Measurements from ENCODE around the gene PLA2G4C. TPM values are rescaled to one million over a fixed set of nuclear protein-coding genes. Genes with fewer than 3 reads are reported as not detected.
"Not testable (repeated sequence)": the region's sequence is repeated elsewhere in the genome, so short reads cannot be mapped to it uniquely, and the experiment has no call there.

PLA2G4C gene
- total RNA-seq, 2 experiments from 2014 or later = 12.4 to 13.3 TPM

DNA sequence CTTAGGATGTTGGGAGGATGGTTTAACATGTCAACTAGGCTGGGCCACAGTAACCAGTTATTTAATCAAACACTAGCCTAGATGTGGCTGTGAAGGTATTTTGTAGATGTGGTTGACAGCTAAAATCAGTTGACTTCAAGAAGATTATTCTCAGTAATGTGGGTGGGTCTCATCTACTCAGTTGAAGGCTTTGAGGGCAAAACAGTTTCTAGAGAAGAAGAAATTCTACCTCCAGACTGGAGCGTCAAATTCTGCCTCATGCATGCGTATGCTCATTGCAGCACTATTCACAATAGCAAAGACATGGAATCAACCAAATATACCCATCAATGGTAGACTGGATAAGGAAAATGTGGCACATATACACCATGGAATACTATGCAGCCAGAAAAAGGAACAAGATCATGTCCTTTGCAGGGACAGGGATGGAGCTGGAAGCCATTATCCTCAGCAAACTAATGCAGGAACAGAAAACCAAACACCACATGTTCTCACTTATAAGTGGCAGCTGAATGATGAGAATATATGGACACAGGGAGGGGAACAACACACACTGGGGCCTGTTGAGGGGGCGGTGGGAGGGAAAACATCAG is 40.3 kb downstream of the PLA2G4C start:
- intact Hi-C loops (cut with micrococcal nuclease); CTCF ChIA-PET; H3K4me1 Mint-ChIP-seq (ENCODE audit: low read depth); H3K27ac Mint-ChIP-seq; POLR2A ChIA-PET; H3K27me3 Mint-ChIP-seq; DNase-seq; H3K4me3 Mint-ChIP-seq; H3K9me3 Mint-ChIP-seq: not testable (repeated sequence)
- H3K36me3 Mint-ChIP-seq = peaks cover 14% of the 10 kb centered on the region

DNA sequence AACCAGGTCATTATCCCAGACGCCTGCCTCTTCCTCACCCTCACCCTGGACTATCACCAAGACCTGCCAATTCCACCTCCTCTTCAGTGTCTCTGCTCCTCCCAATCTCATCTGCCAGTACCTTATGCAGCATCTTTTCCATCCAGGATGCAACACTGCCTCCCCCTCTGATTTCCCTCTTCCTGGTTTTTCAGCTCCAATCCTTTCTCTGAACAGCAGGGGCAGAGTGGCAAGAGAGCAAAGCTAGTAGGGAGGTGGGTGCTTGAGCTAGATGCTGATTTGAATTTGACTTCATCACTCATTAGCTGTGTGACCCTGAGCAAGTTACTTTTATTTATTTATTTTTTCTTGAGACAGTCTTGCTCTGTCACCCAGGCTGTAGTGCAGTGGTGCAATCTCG is 41.2 kb downstream of the PLA2G4C start:
- no peaks in the 10 kb centered on the region for H3K4me1 Mint-ChIP-seq (ENCODE audit: low read depth)
- no peak overlapping the region for H3K27ac Mint-ChIP-seq
- no peak for DNase-seq
- ChIA-PET CTCF (no interaction called here), POLR2A (no interaction called here)
- no peaks in the 10 kb centered on the region for H3K27me3 Mint-ChIP-seq
- peaks cover 10% of the 10 kb centered on the region for H3K36me3 Mint-ChIP-seq
- no peaks in the 10 kb centered on the region for H3K9me3 Mint-ChIP-seq
- no peak overlapping the region for H3K4me3 Mint-ChIP-seq
- intact Hi-C loops (cut with micrococcal nuclease) = no loop called here

DNA sequence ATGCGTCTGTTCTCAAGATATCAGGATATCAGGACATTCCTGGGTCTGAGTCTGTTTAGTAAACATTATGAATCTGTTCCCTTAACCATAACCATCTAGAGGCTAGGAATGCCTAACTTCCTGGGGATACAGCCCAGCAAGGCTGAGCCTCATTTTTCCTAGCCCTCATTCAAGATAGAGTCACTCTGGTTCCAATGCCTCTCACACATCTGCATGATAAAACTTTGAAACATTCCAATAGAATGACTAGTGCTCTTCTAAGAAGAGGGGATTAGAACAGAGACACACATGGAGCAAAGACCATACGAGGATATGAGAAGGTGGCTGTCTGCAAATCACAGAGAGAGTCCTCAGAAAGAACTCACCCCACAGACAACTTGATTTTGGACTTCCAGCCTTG is 46.1 kb downstream of the PLA2G4C start:
- Mint-ChIP-seq H3K4me3 (no peak overlapping the region), H3K27me3 (peaks cover 9% of the 10 kb centered on the region), H3K4me1 (ENCODE audit: low read depth) (no peaks in the 10 kb centered on the region), H3K27ac (no peak overlapping the region), H3K36me3 (peaks cover 2% of the 10 kb centered on the region), H3K9me3 (no peaks in the 10 kb centered on the region)
- ChIA-PET POLR2A (no interaction called here), CTCF (no interaction called here)
- DNase-seq = no peak
- intact Hi-C loops (cut with micrococcal nuclease) = no loop called here

DNA sequence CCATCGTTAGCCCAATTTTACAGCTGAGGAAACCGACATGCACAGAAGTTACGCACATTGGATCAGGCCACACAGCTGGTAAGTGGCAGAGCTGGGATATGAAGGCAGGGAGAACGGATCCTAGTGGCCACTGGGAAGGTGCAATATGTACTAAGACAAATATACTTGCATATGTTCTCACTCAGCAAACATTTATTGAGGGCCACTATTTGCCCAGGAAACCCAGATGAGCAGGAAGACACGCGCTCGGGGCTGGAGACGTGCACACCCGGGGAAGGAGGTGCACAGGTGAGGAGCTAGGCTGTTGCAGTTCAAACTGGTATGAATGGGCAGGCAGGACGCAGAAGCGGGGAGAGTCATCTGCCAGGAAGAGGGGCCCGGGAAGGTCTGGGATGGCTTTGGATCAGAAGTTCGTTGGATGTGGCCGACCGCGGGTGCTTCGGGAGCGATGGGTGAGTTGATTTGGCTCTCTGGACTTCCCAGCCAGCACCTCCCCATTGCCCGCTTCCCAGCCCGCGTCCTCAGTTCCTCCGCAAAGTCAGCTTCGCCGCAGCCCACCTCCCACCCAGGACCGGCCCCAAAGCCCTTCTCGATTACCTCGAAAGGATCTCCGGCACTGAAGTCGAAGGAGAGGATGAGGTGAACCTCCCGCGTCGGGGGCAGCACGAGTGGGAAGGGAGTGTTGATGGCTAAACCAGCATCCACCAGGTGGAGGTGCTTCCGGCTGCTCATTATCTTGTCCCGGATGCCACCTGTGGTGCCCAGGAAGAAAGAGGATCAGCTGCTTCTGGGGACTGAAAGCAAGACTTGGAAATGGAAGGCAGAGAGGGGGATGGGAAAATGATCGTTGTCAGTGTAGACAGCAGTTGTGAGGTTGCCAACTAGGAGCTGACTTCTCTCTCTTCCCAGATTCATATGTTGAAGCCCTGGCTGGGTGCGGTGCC is 48.9 kb downstream of the PLA2G4C start:
- CTCF ChIA-PET = no interaction called here
- POLR2A ChIA-PET = no interaction called here
- H3K27ac Mint-ChIP-seq = no peak overlapping the region

DNA sequence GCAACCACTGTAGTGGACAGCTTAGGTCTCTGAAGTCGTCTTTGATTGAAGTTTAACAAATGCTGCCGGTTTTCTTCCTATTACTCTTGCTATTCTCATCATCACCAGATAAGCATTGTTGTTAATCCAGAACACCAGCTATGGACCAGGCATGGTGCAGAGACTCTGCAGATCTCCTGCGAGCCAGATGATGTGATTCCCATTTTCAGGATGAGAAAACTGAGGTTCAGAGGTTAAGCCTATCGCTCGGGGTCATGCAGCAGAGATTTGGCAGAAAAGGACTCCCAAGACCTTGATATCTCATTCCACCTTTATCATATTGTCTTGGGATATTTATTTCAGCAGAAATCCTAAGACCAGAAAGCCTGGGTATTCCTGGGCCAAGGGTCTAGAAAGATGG is 50.2 kb downstream of the PLA2G4C start:
- Mint-ChIP-seq H3K4me1 (ENCODE audit: low read depth) (no peaks in the 10 kb centered on the region), H3K27ac (no peak overlapping the region), H3K36me3 (peaks cover 2% of the 10 kb centered on the region), H3K4me3 (no peak overlapping the region), H3K9me3 (no peaks in the 10 kb centered on the region), H3K27me3 (peaks cover 9% of the 10 kb centered on the region)
- ChIA-PET CTCF (no interaction called here), POLR2A (no interaction called here)
- intact Hi-C loops (cut with micrococcal nuclease) = no loop called here
- no peak for DNase-seq

More for the DNA sequence above, 48.9 kb downstream of the PLA2G4C start:
- Mint-ChIP-seq H3K36me3 (peaks cover 2% of the 10 kb centered on the region), H3K27me3 (peaks cover 9% of the 10 kb centered on the region), H3K4me3 (no peak overlapping the region), H3K9me3 (no peaks in the 10 kb centered on the region), H3K4me1 (ENCODE audit: low read depth) (no peaks in the 10 kb centered on the region)
- DNase-seq = no peak
- intact Hi-C loops (cut with micrococcal nuclease) = no loop called here

DNA sequence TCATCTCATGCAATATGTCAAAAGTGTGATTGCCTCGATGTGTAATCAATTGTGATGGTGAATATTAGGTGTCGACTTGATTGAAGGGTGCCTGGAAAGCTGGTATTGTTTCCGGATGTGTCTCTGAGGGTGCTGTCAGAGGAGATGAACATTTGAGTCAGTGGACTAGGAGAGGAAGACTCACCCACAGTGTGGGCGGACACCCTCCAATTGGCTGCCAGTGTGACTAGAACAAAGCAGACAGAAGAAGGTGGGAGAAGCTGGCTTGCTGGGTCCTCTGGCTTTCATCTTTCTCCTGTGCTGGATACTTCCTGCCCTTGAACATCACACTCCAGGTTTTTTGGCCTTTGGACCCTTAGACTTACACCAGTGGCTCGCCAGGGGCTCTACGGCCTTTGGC is 51.3 kb downstream of the PLA2G4C start:
- Mint-ChIP-seq H3K36me3 (peaks cover 5% of the 10 kb centered on the region), H3K4me1 (ENCODE audit: low read depth) (no peaks in the 10 kb centered on the region), H3K27ac (no peak overlapping the region), H3K4me3 (no peak overlapping the region), H3K9me3 (no peaks in the 10 kb centered on the region), H3K27me3 (peaks cover 9% of the 10 kb centered on the region)
- ChIA-PET CTCF (no interaction called here), POLR2A (no interaction called here)
- peak; percentile 17 for DNase-seq
- intact Hi-C loops (cut with micrococcal nuclease) = no loop called here

DNA sequence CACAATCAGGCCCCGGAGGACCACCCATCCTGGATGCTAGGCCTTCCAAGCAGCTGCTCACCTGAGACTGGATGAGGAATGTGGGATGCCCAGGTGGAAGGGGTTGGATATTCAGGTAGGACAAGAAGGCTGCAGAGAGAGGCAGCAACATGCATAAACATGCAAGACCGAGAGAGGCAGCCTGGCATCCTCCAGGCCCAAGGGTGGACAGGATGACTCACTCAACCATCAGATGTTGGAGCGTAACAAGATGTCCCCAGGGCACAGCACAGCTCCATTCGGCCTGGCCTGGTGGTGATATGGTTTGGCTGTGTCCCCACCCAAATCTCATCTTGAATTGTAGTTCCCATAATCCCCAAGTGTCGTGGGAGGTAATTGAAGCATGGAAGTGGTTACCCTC is 56.8 kb downstream of the PLA2G4C start:
- no peaks in the 10 kb centered on the region for H3K4me1 Mint-ChIP-seq (ENCODE audit: low read depth)
- no peaks in the 10 kb centered on the region for H3K27me3 Mint-ChIP-seq
- no peak overlapping the region for H3K27ac Mint-ChIP-seq
- no peak for DNase-seq
- ChIA-PET POLR2A (no interaction called here), CTCF (no interaction called here)
- no peak overlapping the region for H3K4me3 Mint-ChIP-seq
- intact Hi-C loops (cut with micrococcal nuclease) = no loop called here
- no peaks in the 10 kb centered on the region for H3K9me3 Mint-ChIP-seq
- H3K36me3 Mint-ChIP-seq = peaks cover 13% of the 10 kb centered on the region

DNA sequence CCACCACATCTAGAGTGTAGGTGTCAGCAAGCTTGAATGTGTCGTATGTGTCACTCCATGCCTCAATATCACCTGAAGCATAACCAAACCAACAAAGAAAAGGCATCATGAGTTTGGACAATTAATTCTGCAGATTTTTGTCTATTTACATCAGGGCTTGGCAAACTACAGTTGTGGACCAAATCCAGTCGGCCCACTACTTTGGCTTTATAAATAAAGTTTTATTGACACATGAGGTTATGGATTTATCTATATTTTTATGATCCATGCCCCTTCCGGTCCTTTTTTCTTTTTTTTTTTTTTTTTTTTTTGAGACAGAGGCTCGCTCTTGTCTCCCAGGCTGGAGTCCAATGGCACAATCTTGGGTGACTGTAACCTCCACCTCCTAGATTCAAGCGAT is 57.5 kb downstream of the PLA2G4C start:
- H3K27me3 Mint-ChIP-seq = no peaks in the 10 kb centered on the region
- CTCF ChIA-PET = no interaction called here
- no peaks in the 10 kb centered on the region for H3K4me1 Mint-ChIP-seq (ENCODE audit: low read depth)
- intact Hi-C loops (cut with micrococcal nuclease) = no loop called here
- H3K27ac Mint-ChIP-seq = no peak overlapping the region
- no peaks in the 10 kb centered on the region for H3K9me3 Mint-ChIP-seq
- POLR2A ChIA-PET = no interaction called here
- DNase-seq = no peak
- peaks cover 13% of the 10 kb centered on the region for H3K36me3 Mint-ChIP-seq
- H3K4me3 Mint-ChIP-seq = no peak overlapping the region

DNA sequence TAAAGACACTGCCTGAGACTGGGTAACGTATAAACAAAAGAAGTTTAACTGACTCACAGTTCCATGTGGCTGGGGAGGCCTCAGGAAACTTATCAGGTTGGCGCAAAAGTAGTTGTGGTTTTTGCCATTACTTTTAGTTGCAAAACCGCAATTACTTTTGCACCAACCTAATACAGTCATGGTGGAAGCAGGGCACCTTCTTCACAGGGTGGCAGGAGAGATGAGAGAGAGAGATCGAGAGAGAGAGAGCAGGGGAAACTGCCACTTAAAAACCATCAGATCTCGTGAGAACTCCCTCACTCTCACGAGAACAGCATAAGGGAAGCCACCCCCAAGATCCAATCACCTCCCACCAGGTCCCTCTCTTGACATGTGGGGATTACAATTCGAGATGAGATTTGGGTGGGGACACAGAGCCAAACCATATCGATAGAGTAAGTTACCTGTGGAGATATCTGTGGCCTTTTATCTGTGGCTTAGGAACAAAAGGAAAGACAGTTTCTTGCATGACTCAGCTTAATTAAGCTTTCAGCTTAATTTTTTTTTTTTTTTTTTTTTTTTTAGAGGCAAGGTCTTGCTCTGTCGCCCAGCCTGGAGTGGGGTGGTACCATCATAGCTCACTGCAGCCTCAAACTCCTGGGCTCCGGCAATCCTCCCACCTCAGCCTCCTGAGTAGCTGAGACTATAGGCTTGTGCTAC is 59.1 kb downstream of the PLA2G4C start:
- Mint-ChIP-seq H3K4me1 (ENCODE audit: low read depth) (no peaks in the 10 kb centered on the region), H3K9me3 (no peaks in the 10 kb centered on the region), H3K27ac (no peak overlapping the region), H3K27me3 (no peaks in the 10 kb centered on the region), H3K36me3 (peaks cover 13% of the 10 kb centered on the region), H3K4me3 (no peak overlapping the region)
- DNase-seq = no peak
- ChIA-PET CTCF (no interaction called here), POLR2A (no interaction called here)
- intact Hi-C loops (cut with micrococcal nuclease) = no loop called here

DNA sequence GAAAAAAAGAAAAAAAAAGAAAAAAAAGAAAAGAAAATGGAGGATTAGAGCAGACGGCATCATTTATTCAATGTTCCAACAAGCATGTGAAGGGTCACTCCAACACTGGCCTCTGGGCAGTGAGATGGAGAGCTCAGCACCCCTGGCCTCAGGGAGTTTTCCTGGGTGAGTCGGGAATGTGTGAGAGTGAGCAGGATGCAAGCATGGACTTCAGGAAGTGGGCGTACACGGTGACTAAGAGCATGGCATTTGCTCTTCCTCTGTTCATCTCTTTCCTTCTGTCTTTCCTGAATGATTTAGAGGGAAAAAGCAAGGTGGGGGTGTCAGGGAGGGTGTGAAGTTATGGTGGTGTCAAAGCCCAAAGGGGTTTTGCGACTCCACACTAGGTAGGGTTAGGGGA is 66.1 kb downstream of the PLA2G4C start:
- intact Hi-C loops (cut with micrococcal nuclease) = no loop called here
- no peak overlapping the region for H3K4me3 Mint-ChIP-seq
- DNase-seq = no peak
- H3K36me3 Mint-ChIP-seq = peaks cover 4% of the 10 kb centered on the region
- no peak overlapping the region for H3K27ac Mint-ChIP-seq
- no peaks in the 10 kb centered on the region for H3K9me3 Mint-ChIP-seq
- ChIA-PET POLR2A (no interaction called here), CTCF (no interaction called here)
- H3K27me3 Mint-ChIP-seq = peaks cover 21% of the 10 kb centered on the region
- no peaks in the 10 kb centered on the region for H3K4me1 Mint-ChIP-seq (ENCODE audit: low read depth)

DNA sequence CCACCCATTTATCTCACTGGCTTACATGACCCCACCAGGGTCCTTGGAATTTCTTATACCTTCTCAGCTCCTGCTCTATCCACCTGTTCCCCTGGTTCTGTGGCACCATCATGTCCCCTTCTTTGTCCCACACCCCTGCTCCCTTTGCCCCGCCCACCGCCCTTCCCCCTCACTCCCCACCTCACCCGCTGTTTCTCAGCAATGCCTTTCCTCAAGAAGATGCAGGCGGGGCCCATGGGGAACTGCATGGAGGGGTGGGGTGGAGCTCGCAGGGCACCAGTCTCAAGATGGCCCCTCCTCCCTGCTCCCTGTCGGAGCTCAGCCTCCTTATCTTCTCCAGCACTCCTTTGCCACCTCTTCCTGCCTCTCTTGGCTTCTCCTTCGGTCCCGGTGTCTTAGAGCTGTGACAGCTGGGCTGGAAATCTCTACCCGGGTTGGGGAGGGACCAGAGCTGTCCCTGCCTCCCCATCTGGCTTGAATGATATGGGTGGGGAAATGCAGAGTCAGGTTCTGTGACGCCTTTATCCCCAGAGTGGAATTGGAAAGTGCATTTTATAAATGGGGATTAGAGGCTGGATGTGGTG is 66.8 kb downstream of the PLA2G4C start, which contains the start of gene CABP5:
TSS of gene CABP5 (minus strand) at position 405 of the 584 bp plus-strand sequence. CDS start at position 248, 157 bp downstream.
- Mint-ChIP-seq H3K4me3 (no peak within 1 kb of the TSS), H3K4me1 (ENCODE audit: low read depth) (no peaks in the 10 kb centered on the region), H3K27ac (no peak within 1 kb of the TSS), H3K9me3 (peaks cover 2% of the 10 kb centered on the region), H3K27me3 (peaks cover 27% of the 10 kb centered on the region), H3K36me3 (no peaks in the 10 kb centered on the region)
- DNase-seq = no peak
- ChIA-PET POLR2A (no interaction called here), CTCF (no interaction called here)
- intact Hi-C loops (cut with micrococcal nuclease) = no loop called here

DNA sequence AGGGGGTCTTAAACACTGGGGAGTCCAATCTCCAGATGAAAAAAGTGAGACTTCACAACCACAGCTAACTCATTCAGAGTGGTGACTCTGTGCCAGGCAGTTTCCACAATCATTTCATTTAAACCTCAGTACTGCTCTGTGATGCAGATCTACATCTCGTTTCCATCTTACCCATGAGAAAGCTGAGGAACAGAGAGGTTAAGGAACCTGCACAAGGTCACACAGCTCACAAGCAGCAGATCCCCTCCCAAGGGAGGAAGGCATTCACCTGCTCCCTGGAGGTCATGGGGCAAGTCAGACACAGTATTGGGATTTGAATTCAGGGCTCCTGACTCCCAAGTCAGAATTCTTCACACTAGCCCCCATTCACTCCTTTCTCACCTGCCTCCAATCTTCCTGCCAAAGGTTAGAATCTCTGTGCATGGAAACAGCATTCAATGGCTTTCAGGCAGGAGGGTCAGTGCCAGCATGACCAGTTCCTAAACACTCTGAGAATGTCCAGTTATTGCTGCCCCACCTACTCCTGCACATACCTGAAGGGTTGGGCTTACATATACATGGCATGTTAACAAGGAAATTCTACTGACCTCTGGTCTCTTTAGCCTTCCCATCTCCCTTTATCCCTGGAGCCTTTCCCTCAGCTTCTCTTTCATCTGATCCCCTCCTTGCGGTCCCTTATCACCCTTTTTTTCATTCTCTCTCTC is 68.6 kb downstream of the PLA2G4C start:
- Mint-ChIP-seq H3K4me3 (no peak overlapping the region), H3K4me1 (ENCODE audit: low read depth) (no peaks in the 10 kb centered on the region), H3K27ac (no peak overlapping the region), H3K36me3 (no peaks in the 10 kb centered on the region), H3K9me3 (peaks cover 2% of the 10 kb centered on the region), H3K27me3 (peaks cover 32% of the 10 kb centered on the region)
- intact Hi-C loops (cut with micrococcal nuclease) = no loop called here
- DNase-seq = no peak
- ChIA-PET CTCF (no interaction called here), POLR2A (no interaction called here)

All from activated CD4-positive, alpha-beta memory T cell treated with anti-CD3 and anti-CD28 coated beads for 36 hours (primary cell).